ENCODE measurements around the gene TMEM191C.
"Not testable (repeated sequence)": the region's sequence is repeated elsewhere in the genome, so short reads cannot be mapped to it uniquely, and the experiment has no call there.

DNA sequence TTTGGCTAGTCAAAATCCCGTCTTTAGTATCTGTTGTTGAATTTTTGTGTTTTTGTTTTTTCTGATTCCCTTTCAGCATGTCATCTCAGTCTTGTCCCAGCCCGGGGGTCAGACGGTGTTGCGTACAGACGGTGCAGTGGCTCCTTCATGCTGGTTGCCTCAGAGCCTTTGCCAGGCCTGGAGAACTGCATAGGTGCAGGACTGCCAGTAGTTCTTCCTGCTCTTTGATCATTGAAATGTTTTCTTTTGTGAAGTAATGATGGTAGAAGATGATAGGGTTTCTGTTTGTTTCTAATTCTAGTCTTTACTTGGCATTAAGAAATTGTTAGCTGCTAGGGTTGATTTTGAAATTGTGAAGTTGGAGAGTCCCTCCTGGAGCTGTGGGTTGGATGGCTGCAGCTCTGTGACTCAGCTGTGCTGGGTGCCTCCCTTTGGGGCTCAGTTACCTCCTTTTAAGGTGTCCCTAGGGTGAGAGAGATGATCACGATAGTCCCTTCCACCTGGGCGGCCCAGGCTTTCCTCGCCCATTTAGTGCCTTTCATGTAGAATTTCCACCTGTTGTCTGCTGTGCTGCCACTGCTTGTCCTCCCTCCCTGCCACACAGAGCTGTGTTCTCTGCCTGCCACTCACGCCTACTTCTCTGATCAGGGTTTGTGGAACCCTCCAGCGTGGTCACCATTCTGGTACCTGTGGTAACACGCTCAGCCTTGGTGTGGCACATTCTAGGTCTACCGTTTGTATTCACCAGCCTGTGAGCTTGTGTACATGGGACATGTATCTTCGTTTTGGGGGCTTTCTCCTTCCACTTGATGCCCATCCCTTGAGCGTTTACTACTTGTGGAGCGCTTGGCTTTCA, 32.6 kb upstream of the TMEM191C start:
- not testable (repeated sequence) for TF ChIP-seq POLR2AphosphoS5, CTCF (IDR thresholded peaks at IDR 0.05)

Data from prostate gland (tissue), 2 donors.